Ovary (tissue), 9 donors: ENCODE results near the gene B4GALNT2. TPM values are rescaled to one million over a fixed set of nuclear protein-coding genes. Genes with fewer than 3 reads are reported as not detected.

Experiments
- DNase-seq, 5 donors: peaks; one replicate each; pipeline ENCODE4 v3.0.0-alpha.2; 2019 to 2020
- H3K27ac ChIP-seq, 2 donors: fragments of 200-600 bp; one replicate each; pipeline versions ENCODE4 v1.5.1 to v1.8.0; 2019 to 2022
- H3K27me3 ChIP-seq: fragments of 200-600 bp; one replicate; pipeline ENCODE4 v1.8.0; 2022
- H3K36me3 ChIP-seq: fragments of 200-600 bp; sonication (generic); one replicate; pipeline ENCODE4 v1.5.1; 2019
- H3K4me1 ChIP-seq: one replicate; pipeline ENCODE4 v1.8.1; 2013; ENCODE audit warnings: mild to moderate bottlenecking, moderate library complexity; ENCODE audit not compliant: insufficient read depth
- H3K4me3 ChIP-seq: fragments of 200-600 bp; sonication (generic); one replicate; pipeline ENCODE4 v1.5.1; 2017
- H3K9me3 ChIP-seq, 2 donors: fragments of 200-600 bp in 1 of 2; sonication (generic) in 1 of 2; one replicate each; pipeline versions ENCODE4 v1.5.1 to v1.8.1; 2013 to 2019; ENCODE audit warnings: mild to moderate bottlenecking in 1 of 2, moderate library complexity in 1 of 2
- EP300 ChIP-seq: sonication (generic); formaldehyde crosslinking; IDR thresholded peaks from one replicate; pipeline ENCODE4 v1.6.1; 2017; ENCODE audit warnings: antibody characterized with exemption
- POLR2A ChIP-seq: fragments of 450-650 bp; IDR thresholded peaks from one replicate; pipeline ENCODE4 v1.6.1; 2017; ENCODE audit warnings: antibody characterized with exemption, mild to moderate bottlenecking, moderate library complexity
- WGBS, 3 donors: extraction: QIAGEN DNeasy Blood & Tissue Kit in 1 of 3; methylation state at CpG; one replicate each; pipeline versions ENCODE4 v1.1.5 to v1.1.7; 2013 to 2017; 5-methylcytosine and 5-hydroxymethylcytosine counted together
- intact Hi-C, 4 donors: fragments of 100-400 bp; cut with DNase I; formaldehyde crosslinking; loops; one replicate each; pipeline versions ENCODE4 v1.11.0 to v1.15.1; 2022 to 2023
- polyA plus RNA-seq, 2 donors: library from polyadenylated mRNA; stranded (reverse); fragments of 200-250 nt in 1 of 2; fragments of 350-450 nt in 1 of 2; fragmentation: Illumina TruSeq in 1 of 2; extraction: RNeasy Lipid Tissue Mini Kit (QIAGEN cat#74804) in 1 of 2; gene quantifications; one replicate each; pipeline ENCODE4 v1.2.3, GENCODE V29; 2013 to 2014
- total RNA-seq, 7 donors: library from RNA; depleted of rRNA in 2 of 7; stranded (reverse); fragments of >200 nt in 2 of 7; fragmentation: NEBNext Ultra II Directional in 3 of 7; extraction: Animal tissue kit (Norgen Biotek cat#: 25700) in 3 of 7; gene quantifications; one replicate each; pipeline versions ENCODE4 v1.1.0 to v1.2.4, GENCODE V29; 2016 to 2023
- TF ChIP-seq, protein P1 (sequence below), 3 donors: fragments of 450-650 bp in 2 of 3; fragments of 200-600 bp in 1 of 3; IDR thresholded peaks; one replicate each; pipeline versions ENCODE4 v1.5.1 to v1.8.0; 2016 to 2022; ENCODE audit warnings: antibody characterized with exemption in 3 of 3, mild to moderate bottlenecking in 1 of 3
- donor health status: DM: no; HTN: no; CAD: no; lungs with moderate emphysema.
- donor health status: DM: no; HTN: no; CAD: no.
- donor health status: Bipolar disorder and iron deficiency.
- donor health status: DM: yes; HTN: yes; CAD: no.
- donor health status: DM: no; HTN: no; CAD: no.
- donor health status: DM: yes; HTN: yes; CAD: no.

The B4GALNT2 gene
- total and polyA plus RNA-seq, 9 donors = under 0.01 to 0.03 (median 0.03) TPM; not detected in 5

DNA sequence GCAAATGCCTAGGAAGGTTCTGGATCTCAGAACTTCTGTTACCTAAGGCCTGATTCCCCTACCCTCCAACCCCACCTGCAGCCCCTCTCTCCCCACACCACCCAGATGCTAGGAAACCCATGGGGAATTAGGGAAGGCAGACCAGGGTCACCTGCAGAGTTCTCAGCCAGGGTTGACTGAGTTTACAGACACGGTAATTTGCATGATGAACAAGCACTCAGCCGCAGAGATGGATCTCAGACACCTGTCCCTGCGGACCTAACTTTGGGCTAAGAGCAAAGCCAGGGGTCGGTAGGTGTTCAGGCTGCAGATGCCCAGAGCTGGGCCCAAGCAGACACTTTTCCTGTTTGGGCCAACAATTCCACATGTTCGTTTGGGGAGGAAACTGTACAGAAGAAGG lies 80.8 kb downstream of the B4GALNT2 start:
- Histone ChIP-seq H3K36me3 (no peaks in the 10 kb centered on the region), H3K27ac (no peak overlapping the region), H3K9me3 (no peaks in the 10 kb centered on the region), H3K4me1 (peaks cover 5% of the 10 kb centered on the region), H3K4me3 (no peak overlapping the region), H3K27me3 (no peaks in the 10 kb centered on the region)
- intact Hi-C loops = no loop called here
- 56 to 75% (median 74%) methylated on average over 5 of the region's 5 CpGs for WGBS, 3 donors
- DNase-seq = no peak
- TF ChIP-seq POLR2A (no peak), EP300 (no peak)
- TF ChIP-seq, protein P1, sequence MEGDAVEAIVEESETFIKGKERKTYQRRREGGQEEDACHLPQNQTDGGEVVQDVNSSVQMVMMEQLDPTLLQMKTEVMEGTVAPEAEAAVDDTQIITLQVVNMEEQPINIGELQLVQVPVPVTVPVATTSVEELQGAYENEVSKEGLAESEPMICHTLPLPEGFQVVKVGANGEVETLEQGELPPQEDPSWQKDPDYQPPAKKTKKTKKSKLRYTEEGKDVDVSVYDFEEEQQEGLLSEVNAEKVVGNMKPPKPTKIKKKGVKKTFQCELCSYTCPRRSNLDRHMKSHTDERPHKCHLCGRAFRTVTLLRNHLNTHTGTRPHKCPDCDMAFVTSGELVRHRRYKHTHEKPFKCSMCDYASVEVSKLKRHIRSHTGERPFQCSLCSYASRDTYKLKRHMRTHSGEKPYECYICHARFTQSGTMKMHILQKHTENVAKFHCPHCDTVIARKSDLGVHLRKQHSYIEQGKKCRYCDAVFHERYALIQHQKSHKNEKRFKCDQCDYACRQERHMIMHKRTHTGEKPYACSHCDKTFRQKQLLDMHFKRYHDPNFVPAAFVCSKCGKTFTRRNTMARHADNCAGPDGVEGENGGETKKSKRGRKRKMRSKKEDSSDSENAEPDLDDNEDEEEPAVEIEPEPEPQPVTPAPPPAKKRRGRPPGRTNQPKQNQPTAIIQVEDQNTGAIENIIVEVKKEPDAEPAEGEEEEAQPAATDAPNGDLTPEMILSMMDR (IDR thresholded peaks at IDR 0.05) = no peak

DNA sequence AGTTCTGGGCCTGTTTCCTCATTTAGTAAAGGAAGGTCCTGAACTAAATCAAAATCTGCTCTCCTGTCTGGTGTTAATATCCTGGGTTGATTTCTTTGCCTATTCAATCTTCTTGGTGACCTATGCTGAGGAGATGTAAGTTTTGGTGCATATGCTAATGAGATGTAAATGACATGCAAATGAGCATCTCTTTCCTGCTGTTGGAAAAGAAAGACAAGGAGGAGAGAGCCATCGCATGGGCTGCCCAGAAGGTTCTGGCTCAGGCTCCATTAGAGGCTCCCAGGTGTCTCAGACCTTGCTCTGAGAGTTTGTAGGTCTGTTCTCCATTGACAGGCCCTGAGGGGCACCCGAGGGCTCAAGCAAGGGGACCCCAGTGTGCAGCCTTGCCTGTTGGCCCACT lies 81.3 kb downstream of the B4GALNT2 start:
- Histone ChIP-seq H3K27ac (no peak overlapping the region), H3K36me3 (no peaks in the 10 kb centered on the region), H3K4me3 (no peak overlapping the region), H3K9me3 (no peaks in the 10 kb centered on the region), H3K4me1 (peaks cover 5% of the 10 kb centered on the region), H3K27me3 (no peaks in the 10 kb centered on the region)
- DNase-seq = no peak
- TF ChIP-seq EP300 (no peak), POLR2A (no peak)
- TF ChIP-seq, protein P1 (IDR thresholded peaks at IDR 0.05) = no peak
- WGBS, 3 donors = 87 to 97% (median 93%) methylated on average over 2 of the region's 2 CpGs
- intact Hi-C loops = no loop called here

DNA sequence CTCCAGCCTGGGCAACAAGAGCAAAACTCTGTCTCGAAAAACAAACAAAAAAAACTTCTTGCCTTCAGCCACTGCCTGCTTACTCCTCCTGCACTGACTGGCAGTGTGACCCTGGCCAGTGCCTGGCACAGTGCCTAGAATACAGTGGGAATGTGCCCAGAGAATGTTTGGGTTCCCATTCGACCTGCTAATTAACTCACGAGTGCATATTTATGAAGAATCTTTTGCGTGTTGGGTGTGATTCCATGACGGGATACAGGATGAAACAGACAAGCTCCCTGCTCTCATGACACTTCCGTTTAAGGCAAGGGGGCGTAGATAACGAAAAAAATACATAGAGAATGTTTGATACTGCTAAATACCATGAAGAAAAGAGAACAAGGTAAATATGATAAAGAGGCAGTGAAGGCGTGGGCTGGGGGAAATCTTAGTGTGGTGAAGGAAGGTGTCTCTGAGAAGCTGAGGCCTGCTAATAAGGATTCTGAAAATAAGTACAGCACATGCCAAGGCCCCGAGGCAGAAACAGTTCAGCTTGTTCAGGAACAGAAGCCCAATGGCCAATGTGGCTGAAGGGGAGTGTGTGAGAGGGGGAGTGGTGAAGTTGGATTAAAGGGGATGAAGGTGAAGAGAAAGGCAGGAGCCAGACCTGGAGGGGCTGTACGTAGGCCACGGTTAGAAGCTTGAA lies 82.2 kb downstream of the B4GALNT2 start:
- TF ChIP-seq POLR2A = no peak
- no peaks in the 10 kb centered on the region for H3K36me3 ChIP-seq
- 45 to 53% (median 47%) methylated on average over 12 of the region's 12 CpGs for WGBS, 3 donors
- no peak overlapping the region for H3K27ac ChIP-seq
- intact Hi-C loops = no loop called here
- no peaks in the 10 kb centered on the region for H3K27me3 ChIP-seq
- H3K4me3 ChIP-seq = no peak overlapping the region
- no peaks in the 10 kb centered on the region for H3K9me3 ChIP-seq
- peaks cover 3% of the 10 kb centered on the region for H3K4me1 ChIP-seq
- DNase-seq = no peak

DNA sequence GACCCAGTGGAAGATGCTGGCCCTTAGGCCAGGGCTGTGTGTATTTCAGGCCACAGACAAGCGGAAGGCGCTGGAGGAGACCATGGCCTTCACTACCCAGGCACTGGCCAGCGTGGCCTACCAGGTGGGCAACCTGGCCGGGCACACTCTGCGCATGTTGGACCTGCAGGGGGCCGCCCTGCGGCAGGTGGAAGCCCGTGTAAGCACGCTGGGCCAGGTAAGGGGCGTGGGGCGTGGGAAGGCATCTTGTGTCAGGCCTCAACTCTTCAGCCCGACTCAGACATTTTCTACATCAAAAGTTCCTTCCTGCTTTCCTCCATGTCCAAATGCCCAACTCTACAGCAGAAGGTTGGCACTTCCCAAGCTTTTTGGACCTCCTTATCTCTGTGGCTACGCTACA lies 83.9 kb downstream of the B4GALNT2 start:
- H3K27ac ChIP-seq = no peak overlapping the region
- no peaks in the 10 kb centered on the region for H3K27me3 ChIP-seq
- intact Hi-C loops = no loop called here
- WGBS, 3 donors = 86 to 94% (median 89%) methylated on average over 13 of the region's 13 CpGs
- no peaks in the 10 kb centered on the region for H3K4me1 ChIP-seq
- no peaks in the 10 kb centered on the region for H3K9me3 ChIP-seq
- TF ChIP-seq, protein P1 (IDR thresholded peaks at IDR 0.05) = no peak
- no peak for TF ChIP-seq POLR2A
- no peak for TF ChIP-seq EP300
- H3K36me3 ChIP-seq = no peaks in the 10 kb centered on the region
- no peak overlapping the region for H3K4me3 ChIP-seq
- no peak for DNase-seq

DNA sequence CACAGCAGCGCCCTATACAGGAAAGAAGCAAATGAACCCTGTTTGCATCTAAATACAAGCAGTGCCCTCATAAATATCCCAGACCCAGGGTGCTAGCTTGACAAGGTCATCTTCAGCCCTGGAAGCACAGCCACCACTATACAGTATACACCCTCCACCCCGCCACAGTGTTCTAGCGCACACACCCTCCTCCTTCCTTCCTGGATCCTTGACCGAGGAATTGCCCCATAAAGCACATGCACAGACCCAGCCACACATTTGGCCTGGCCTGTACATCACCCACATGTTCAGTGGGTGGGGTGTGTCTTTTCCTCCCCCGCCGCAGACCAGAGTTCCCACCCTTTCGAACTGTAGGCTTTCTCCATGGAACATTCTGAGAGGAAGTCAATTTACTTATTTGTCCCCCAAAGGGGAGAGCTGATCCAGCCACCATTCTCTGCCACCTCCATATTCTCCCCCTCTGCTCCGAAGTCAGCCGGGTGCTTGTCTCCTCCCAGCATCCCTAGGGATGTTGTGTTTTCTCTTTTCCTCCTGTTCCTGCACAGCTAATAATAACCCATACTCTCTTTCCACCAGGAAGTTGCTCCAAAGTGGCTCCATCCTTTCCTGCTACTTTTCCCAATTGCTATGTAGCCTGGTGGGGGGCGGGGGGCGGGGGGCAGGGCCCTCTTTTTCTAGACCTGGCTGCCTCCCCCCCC lies 84.5 kb downstream of the B4GALNT2 start:
- no peak for DNase-seq
- WGBS, 3 donors = 65 to 69% (median 67%) methylated on average over 11 of the region's 11 CpGs
- no peak for TF ChIP-seq EP300
- TF ChIP-seq, protein P1 (IDR thresholded peaks at IDR 0.05) = no peak
- no peak for TF ChIP-seq POLR2A
- no peak overlapping the region for H3K4me3 ChIP-seq
- H3K9me3 ChIP-seq = no peaks in the 10 kb centered on the region
- H3K27ac ChIP-seq = no peak overlapping the region
- no peaks in the 10 kb centered on the region for H3K36me3 ChIP-seq
- H3K4me1 ChIP-seq = no peaks in the 10 kb centered on the region
- H3K27me3 ChIP-seq = no peaks in the 10 kb centered on the region
- intact Hi-C loops = no loop called here
